Cardiac muscle cell (in vitro differentiated cells and primary cell): ENCODE data around the gene ADGRL3. TPM values are rescaled to one million over a fixed set of nuclear protein-coding genes. Genes with fewer than 3 reads are reported as not detected.

ENCODE experiments used
- DNase-seq, 2 donors: peaks; one replicate each; pipeline versions ENCODE4 v3.0.0 to v3.0.0-alpha.2; 2010 to 2017; ENCODE audit warnings: low read depth in 1 of 2, low spot score in 1 of 2
- H3K27ac ChIP-seq: fragments of 200-600 bp; sonication (generic); 2 replicates; pipeline ENCODE4 v1.5.1; 2016
- H3K27me3 ChIP-seq: fragments of 200-600 bp; sonication (generic); 2 replicates; pipeline ENCODE4 v1.6.0; 2016; ENCODE audit warnings: control low read depth
- H3K36me3 ChIP-seq: fragments of 200-600 bp; sonication (generic); 2 replicates; pipeline ENCODE4 v1.5.1; 2016; ENCODE audit warnings: control low read depth
- H3K4me1 ChIP-seq: fragments of 200-600 bp; sonication (generic); 2 replicates; pipeline ENCODE4 v1.8.1; 2017; ENCODE audit warnings: low read depth, mild to moderate bottlenecking, mixed run types
- H3K4me3 ChIP-seq: fragments of 200-600 bp; sonication (generic); 2 replicates; pipeline ENCODE4 v1.5.1; 2016; ENCODE audit warnings: mild to moderate bottlenecking
- H3K9me3 ChIP-seq: fragments of 200-600 bp; sonication (generic); 2 replicates; pipeline ENCODE4 v1.5.1; 2017; ENCODE audit warnings: low read depth, mild to moderate bottlenecking, control low read depth
- polyA plus RNA-seq: library from polyadenylated mRNA; unstranded; fragments of >200 nt; fragmentation: Nextera tagmentation; extraction: Ambion mirVana; gene quantifications from 2 replicates; pipeline ENCODE4 v1.2.1, GENCODE V29; 2016
- total RNA-seq: library from RNA; depleted of rRNA; stranded (reverse); fragments of >200 nt; gene quantifications from 2 replicates; pipeline ENCODE4 v1.2.3, GENCODE V29; 2016
- TF ChIP-seq, protein P1 (sequence below): IDR thresholded peaks from 2 replicates; pipeline ENCODE4 v1.5.1; 2012; ENCODE audit warnings: low read depth, mild to moderate bottlenecking, low read length

Gene ADGRL3
- total and polyA plus RNA-seq, 2 experiments from 2014 or later: 2.4 to 4.8 TPM

- no peaks in the 10 kb centered on the region for H3K27me3 ChIP-seq
- DNase-seq: no peak
- H3K9me3 ChIP-seq: no peaks in the 10 kb centered on the region
- peaks cover 3% of the 10 kb centered on the region for H3K4me1 ChIP-seq
- H3K4me3 ChIP-seq: no peak overlapping the region
- no peaks in the 10 kb centered on the region for H3K36me3 ChIP-seq
- TF ChIP-seq, protein P1, sequence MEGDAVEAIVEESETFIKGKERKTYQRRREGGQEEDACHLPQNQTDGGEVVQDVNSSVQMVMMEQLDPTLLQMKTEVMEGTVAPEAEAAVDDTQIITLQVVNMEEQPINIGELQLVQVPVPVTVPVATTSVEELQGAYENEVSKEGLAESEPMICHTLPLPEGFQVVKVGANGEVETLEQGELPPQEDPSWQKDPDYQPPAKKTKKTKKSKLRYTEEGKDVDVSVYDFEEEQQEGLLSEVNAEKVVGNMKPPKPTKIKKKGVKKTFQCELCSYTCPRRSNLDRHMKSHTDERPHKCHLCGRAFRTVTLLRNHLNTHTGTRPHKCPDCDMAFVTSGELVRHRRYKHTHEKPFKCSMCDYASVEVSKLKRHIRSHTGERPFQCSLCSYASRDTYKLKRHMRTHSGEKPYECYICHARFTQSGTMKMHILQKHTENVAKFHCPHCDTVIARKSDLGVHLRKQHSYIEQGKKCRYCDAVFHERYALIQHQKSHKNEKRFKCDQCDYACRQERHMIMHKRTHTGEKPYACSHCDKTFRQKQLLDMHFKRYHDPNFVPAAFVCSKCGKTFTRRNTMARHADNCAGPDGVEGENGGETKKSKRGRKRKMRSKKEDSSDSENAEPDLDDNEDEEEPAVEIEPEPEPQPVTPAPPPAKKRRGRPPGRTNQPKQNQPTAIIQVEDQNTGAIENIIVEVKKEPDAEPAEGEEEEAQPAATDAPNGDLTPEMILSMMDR: no peak
- no peak overlapping the region for H3K27ac ChIP-seq
These were observed 870.2 kb downstream of the ADGRL3 start for GRCh38 chr4:62070291-62070852.

DNA sequence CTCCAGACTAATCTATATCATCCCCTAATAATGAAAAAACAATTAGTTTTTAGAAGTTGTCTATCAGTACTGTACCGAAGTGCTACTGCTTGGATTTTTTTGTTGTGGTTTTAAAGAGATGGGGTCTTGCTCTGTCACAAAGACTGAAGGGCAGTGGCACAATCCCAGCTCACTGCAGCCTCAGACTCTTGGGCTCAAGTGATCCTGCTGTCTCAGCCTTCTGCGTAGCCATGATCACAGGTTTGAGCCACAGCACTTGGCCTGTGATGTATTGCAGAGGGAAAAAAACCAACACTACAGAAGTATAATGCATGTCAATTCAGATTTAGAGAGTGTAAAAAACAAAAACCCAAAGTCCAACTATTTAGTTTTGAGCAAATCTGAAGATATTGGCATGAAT lies 875.0 kb downstream of the ADGRL3 start:
- Histone ChIP-seq H3K27me3 (no peaks in the 10 kb centered on the region), H3K4me3 (no peak overlapping the region), H3K27ac (no peak overlapping the region), H3K4me1 (no peaks in the 10 kb centered on the region), H3K9me3 (no peaks in the 10 kb centered on the region), H3K36me3 (no peaks in the 10 kb centered on the region)
- TF ChIP-seq, protein P1: no peak
- peak in 1 of 2 donors; percentile 28 for DNase-seq

DNA sequence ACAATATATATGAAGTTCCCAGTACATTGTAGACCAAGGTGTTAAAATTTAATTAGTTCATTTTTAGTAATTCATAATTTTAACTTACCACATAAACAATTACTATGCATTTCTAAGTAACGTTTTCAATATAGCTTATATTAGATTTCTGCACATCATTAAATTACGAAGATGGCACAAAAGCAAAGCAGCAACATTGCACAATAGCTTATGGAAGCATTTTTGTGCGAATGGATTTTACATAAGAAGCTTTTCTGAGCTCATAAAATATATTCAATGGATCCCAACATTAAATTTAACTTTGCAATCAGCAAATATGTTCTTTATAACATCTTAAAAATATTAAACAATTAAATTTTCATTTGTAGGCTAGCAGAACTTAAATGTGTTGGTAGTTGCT lies 875.4 kb downstream of the ADGRL3 start:
- TF ChIP-seq, protein P1: no peak
- H3K9me3 ChIP-seq: no peaks in the 10 kb centered on the region
- DNase-seq: no peak
- H3K27me3 ChIP-seq: no peaks in the 10 kb centered on the region
- H3K36me3 ChIP-seq: no peaks in the 10 kb centered on the region
- H3K4me1 ChIP-seq: no peaks in the 10 kb centered on the region
- H3K27ac ChIP-seq: no peak overlapping the region
- H3K4me3 ChIP-seq: no peak overlapping the region

GRCh38 chr4:62077406-62077805 lies 877.3 kb downstream of the ADGRL3 start:
- TF ChIP-seq, protein P1: no peak
- no peaks in the 10 kb centered on the region for H3K27me3 ChIP-seq
- no peak overlapping the region for H3K27ac ChIP-seq
- H3K4me1 ChIP-seq: no peaks in the 10 kb centered on the region
- no peaks in the 10 kb centered on the region for H3K36me3 ChIP-seq
- no peak overlapping the region for H3K4me3 ChIP-seq
- no peak for DNase-seq
- no peaks in the 10 kb centered on the region for H3K9me3 ChIP-seq

- no peaks in the 10 kb centered on the region for H3K9me3 ChIP-seq
- H3K4me1 ChIP-seq: no peaks in the 10 kb centered on the region
- H3K36me3 ChIP-seq: no peaks in the 10 kb centered on the region
- no peaks in the 10 kb centered on the region for H3K27me3 ChIP-seq
- DNase-seq: no peak
- TF ChIP-seq, protein P1: no peak
- no peak overlapping the region for H3K4me3 ChIP-seq
- H3K27ac ChIP-seq: no peak overlapping the region
These were observed 880.3 kb downstream of the ADGRL3 start for GRCh38 chr4:62080431-62080830.
